ENCODE results near the gene YIPF1.

The YIPF1 gene

GRCh38 chr1:53906121-53906520, 16.5 kb upstream of the YIPF1 start:
- no peaks in the 10 kb centered on the region for H3K9me3 Mint-ChIP-seq
- no peak for ATAC-seq (ENCODE audit: low read depth)
- no peaks in the 10 kb centered on the region for H3K27me3 Mint-ChIP-seq
- H3K36me3 Mint-ChIP-seq: peaks cover 2% of the 10 kb centered on the region
- H3K4me1 Mint-ChIP-seq: no peaks in the 10 kb centered on the region
- no peak overlapping the region for H3K4me3 Mint-ChIP-seq
- H3K27ac Mint-ChIP-seq: no peak overlapping the region
- no peak for DNase-seq (ENCODE audit: low spot score in 2 of 2)

- Mint-ChIP-seq H3K4me1 (no peaks in the 10 kb centered on the region), H3K27me3 (no peaks in the 10 kb centered on the region), H3K36me3 (peaks cover 2% of the 10 kb centered on the region), H3K4me3 (no peak overlapping the region), H3K9me3 (no peaks in the 10 kb centered on the region), H3K27ac (no peak overlapping the region)
- ATAC-seq (ENCODE audit: low read depth) (no peak), DNase-seq (ENCODE audit: low spot score in 2 of 2) (no peak)
Measured at GRCh38 chr1:53905509-53905908, 15.9 kb upstream of the YIPF1 start.

GRCh38 chr1:53902235-53903138, 12.9 kb upstream of the YIPF1 start:
- no peak overlapping the region for H3K27ac Mint-ChIP-seq
- H3K27me3 Mint-ChIP-seq: no peaks in the 10 kb centered on the region
- no peaks in the 10 kb centered on the region for H3K4me1 Mint-ChIP-seq

GRCh38 chr1:53899708-53900107, 10.1 kb upstream of the YIPF1 start:
- H3K27ac Mint-ChIP-seq: no peak overlapping the region
- H3K4me1 Mint-ChIP-seq: no peaks in the 10 kb centered on the region

More at GRCh38 chr1:53902235-53903138, 12.9 kb upstream of the YIPF1 start:
- Mint-ChIP-seq H3K4me3 (no peak overlapping the region), H3K36me3 (no peaks in the 10 kb centered on the region), H3K9me3 (no peaks in the 10 kb centered on the region)
- ATAC-seq (ENCODE audit: low read depth) (no peak), DNase-seq (ENCODE audit: low spot score in 2 of 2) (no peak)

GRCh38 chr1:53899206-53899628, 9.6 kb upstream of the YIPF1 start:
- H3K27ac Mint-ChIP-seq: no peak overlapping the region
- peaks cover 9% of the 10 kb centered on the region for H3K27me3 Mint-ChIP-seq
- peaks cover 4% of the 10 kb centered on the region for H3K36me3 Mint-ChIP-seq
- no peaks in the 10 kb centered on the region for H3K4me1 Mint-ChIP-seq
- no peak overlapping the region for H3K4me3 Mint-ChIP-seq
- ATAC-seq (ENCODE audit: low read depth) (no peak), DNase-seq (ENCODE audit: low spot score in 2 of 2) (no peak)
- H3K9me3 Mint-ChIP-seq: no peaks in the 10 kb centered on the region

More at GRCh38 chr1:53899708-53900107, 10.1 kb upstream of the YIPF1 start:
- DNase-seq (ENCODE audit: low spot score in 2 of 2) (no peak), ATAC-seq (ENCODE audit: low read depth) (no peak)
- Mint-ChIP-seq H3K4me3 (no peak overlapping the region), H3K27me3 (peaks cover 6% of the 10 kb centered on the region), H3K9me3 (no peaks in the 10 kb centered on the region), H3K36me3 (peaks cover 4% of the 10 kb centered on the region)

- DNase-seq (ENCODE audit: low spot score in 2 of 2): no peak
- H3K4me3 Mint-ChIP-seq: no peak overlapping the region
- H3K27me3 Mint-ChIP-seq: peaks cover 9% of the 10 kb centered on the region
- H3K36me3 Mint-ChIP-seq: peaks cover 4% of the 10 kb centered on the region
- H3K27ac Mint-ChIP-seq: no peak overlapping the region
- H3K9me3 Mint-ChIP-seq: no peaks in the 10 kb centered on the region
- no peak for ATAC-seq (ENCODE audit: low read depth)
- H3K4me1 Mint-ChIP-seq: peaks cover 4% of the 10 kb centered on the region
Measured at GRCh38 chr1:53896635-53897229, 7.1 kb upstream of the YIPF1 start.

GRCh38 chr1:53895421-53895820, 5.8 kb upstream of the YIPF1 start:
- peaks cover 4% of the 10 kb centered on the region for H3K36me3 Mint-ChIP-seq
- H3K4me1 Mint-ChIP-seq: peaks cover 5% of the 10 kb centered on the region
- no peak for ATAC-seq (ENCODE audit: low read depth)

GRCh38 chr1:53894644-53895043, 5.0 kb upstream of the YIPF1 start:
- peaks cover 4% of the 10 kb centered on the region for H3K36me3 Mint-ChIP-seq
- DNase-seq (ENCODE audit: low spot score in 2 of 2) (no peak), ATAC-seq (ENCODE audit: low read depth) (no peak)
- H3K27me3 Mint-ChIP-seq: peaks cover 9% of the 10 kb centered on the region
- H3K4me1 Mint-ChIP-seq: peaks cover 8% of the 10 kb centered on the region
- no peak overlapping the region for H3K27ac Mint-ChIP-seq
- no peaks in the 10 kb centered on the region for H3K9me3 Mint-ChIP-seq
- H3K4me3 Mint-ChIP-seq: no peak overlapping the region

More at GRCh38 chr1:53895421-53895820, 5.8 kb upstream of the YIPF1 start:
- DNase-seq (ENCODE audit: low spot score in 2 of 2): no peak
- Mint-ChIP-seq H3K27me3 (peaks cover 9% of the 10 kb centered on the region), H3K9me3 (no peaks in the 10 kb centered on the region), H3K27ac (no peak overlapping the region), H3K4me3 (no peak overlapping the region)

GRCh38 chr1:53893999-53894636, 4.5 kb upstream of the YIPF1 start, which contains the start of gene DIO1:
Gene DIO1, plus strand, starts transcription at chr1:53894187. Its CDS starts 24 bp downstream, at chr1:53894211.
- Mint-ChIP-seq H3K9me3 (no peaks in the 10 kb centered on the region), H3K27ac (no peak within 1 kb of the TSS), H3K4me1 (peaks cover 12% of the 10 kb centered on the region), H3K36me3 (peaks cover 4% of the 10 kb centered on the region), H3K4me3 (no peak within 1 kb of the TSS), H3K27me3 (peaks cover 9% of the 10 kb centered on the region)
- DNase-seq (ENCODE audit: low spot score in 2 of 2) (no peak), ATAC-seq (ENCODE audit: low read depth) (no peak)

GRCh38 chr1:53892911-53893310, 3.3 kb upstream of the YIPF1 start:
- no peak overlapping the region for H3K4me3 Mint-ChIP-seq
- H3K9me3 Mint-ChIP-seq: no peaks in the 10 kb centered on the region

GRCh38 chr1:53891678-53892077, 2.1 kb upstream of the YIPF1 start:
- H3K4me1 Mint-ChIP-seq: peaks cover 23% of the 10 kb centered on the region
- ATAC-seq (ENCODE audit: low read depth) (no peak), DNase-seq (ENCODE audit: low spot score in 2 of 2) (no peak)
- H3K9me3 Mint-ChIP-seq: no peaks in the 10 kb centered on the region
- H3K27ac Mint-ChIP-seq: no peak overlapping the region
- no peak overlapping the region for H3K4me3 Mint-ChIP-seq
- H3K36me3 Mint-ChIP-seq: peaks cover 8% of the 10 kb centered on the region
- peaks cover 9% of the 10 kb centered on the region for H3K27me3 Mint-ChIP-seq

More at GRCh38 chr1:53892911-53893310, 3.3 kb upstream of the YIPF1 start:
- DNase-seq (ENCODE audit: low spot score in 2 of 2): no peak
- peaks cover 4% of the 10 kb centered on the region for H3K36me3 Mint-ChIP-seq
- H3K4me1 Mint-ChIP-seq: peaks cover 19% of the 10 kb centered on the region
- H3K27ac Mint-ChIP-seq: no peak overlapping the region
- peaks cover 9% of the 10 kb centered on the region for H3K27me3 Mint-ChIP-seq
- no peak for ATAC-seq (ENCODE audit: low read depth)

- H3K36me3 Mint-ChIP-seq: peaks cover 10% of the 10 kb centered on the region
- no peaks in the 10 kb centered on the region for H3K9me3 Mint-ChIP-seq
- DNase-seq (ENCODE audit: low spot score in 2 of 2) (no peak), ATAC-seq (ENCODE audit: low read depth) (no peak)
- H3K27ac Mint-ChIP-seq: no peak overlapping the region
- peaks cover 9% of the 10 kb centered on the region for H3K27me3 Mint-ChIP-seq
- no peak overlapping the region for H3K4me3 Mint-ChIP-seq
- peaks cover 24% of the 10 kb centered on the region for H3K4me1 Mint-ChIP-seq
Measured at GRCh38 chr1:53891018-53891417, 1.4 kb upstream of the YIPF1 start.

- H3K36me3 Mint-ChIP-seq: peaks cover 6% of the 10 kb centered on the region
- no peaks in the 10 kb centered on the region for H3K9me3 Mint-ChIP-seq
- no peak for DNase-seq (ENCODE audit: low spot score in 2 of 2)
- H3K4me1 Mint-ChIP-seq: peaks cover 26% of the 10 kb centered on the region
- H3K4me3 Mint-ChIP-seq: peak overlapping the region; percentile 97
- H3K27ac Mint-ChIP-seq: peak overlapping the region; percentile 93
- no peak for ATAC-seq (ENCODE audit: low read depth)
- H3K27me3 Mint-ChIP-seq: peaks cover 5% of the 10 kb centered on the region
Measured at GRCh38 chr1:53890522-53890941, 935 bp upstream of the YIPF1 start.

- peak overlapping the region; percentile 93 for H3K27ac Mint-ChIP-seq
- H3K4me1 Mint-ChIP-seq: peaks cover 26% of the 10 kb centered on the region
- peak overlapping the region; percentile 97 for H3K4me3 Mint-ChIP-seq
- peaks cover 8% of the 10 kb centered on the region for H3K36me3 Mint-ChIP-seq
- no peak for ATAC-seq (ENCODE audit: low read depth)
- no peaks in the 10 kb centered on the region for H3K9me3 Mint-ChIP-seq
- H3K27me3 Mint-ChIP-seq: no peaks in the 10 kb centered on the region
- DNase-seq (ENCODE audit: low spot score in 2 of 2): no peak
Measured at GRCh38 chr1:53888681-53889080, 916 bp downstream of the YIPF1 start.
